Measurements from ENCODE around the gene CNIH3.

DNA sequence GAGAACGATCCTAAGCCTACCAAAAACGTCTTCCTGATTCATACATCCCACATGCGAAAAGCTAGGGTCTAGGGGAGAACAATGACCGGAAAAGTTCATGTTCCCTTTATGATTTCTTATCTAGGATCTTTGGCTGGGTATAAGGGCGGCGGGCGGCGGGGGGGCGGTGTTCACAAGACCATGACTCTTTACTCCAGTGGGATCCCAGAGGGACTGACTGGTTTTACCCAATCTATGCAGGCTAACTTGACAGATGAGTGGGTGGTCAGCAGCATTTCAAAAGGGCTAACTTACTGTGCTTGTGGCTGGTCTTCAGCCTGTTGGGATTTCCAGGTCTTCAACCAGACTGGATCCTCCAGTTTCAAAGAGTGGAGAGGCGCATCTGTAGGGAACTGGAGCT, 40.3 kb downstream of the CNIH3 start:
- no peak for TF ChIP-seq EZH2 (IDR thresholded peaks at IDR 0.05)
- no peak for TF ChIP-seq POLR2AphosphoS5 (IDR thresholded peaks at IDR 0.05; ENCODE audit: borderline replicate concordance, low read depth, low read length)
- no peak for TF ChIP-seq FOXP2 (optimal IDR thresholded peaks at IDR 0.05; ENCODE audit: control extremely low read depth, extremely low read length, insufficient read depth)

Data from SK-N-MC (cell line).